SK-N-SH treated with all-trans-retinoic acid at 6 μM for 48 hours (cell line): ENCODE measurements around the gene MYO7A.

ENCODE experiments used
- ESRRG ChIP-seq: fragments of 250-450 bp; sonication (Bioruptor Pico); IDR thresholded peaks from 2 replicates; pipeline ENCODE4 v1.6.1; 2021; ENCODE audit warnings: mild to moderate bottlenecking
- GLIS3 ChIP-seq: fragments of 250-450 bp; sonication (Bioruptor Pico); IDR thresholded peaks from 2 replicates; pipeline ENCODE4 v1.5.0; 2020; ENCODE audit warnings: mild to moderate bottlenecking, moderate library complexity
- ISL1 ChIP-seq: fragments of 250-450 bp; sonication (Bioruptor Pico); IDR thresholded peaks from 2 replicates; pipeline ENCODE4 v2.1.2; 2022; ENCODE audit warnings: mild to moderate bottlenecking, moderate library complexity
- PPARA ChIP-seq: fragments of 250-450 bp; sonication (Bioruptor Pico); IDR thresholded peaks from 2 replicates; pipeline ENCODE4 v1.5.0; 2020; ENCODE audit warnings: mild to moderate bottlenecking, borderline replicate concordance
- RARB ChIP-seq: fragments of 250-450 bp; sonication (Bioruptor Pico); IDR thresholded peaks from 2 replicates; pipeline ENCODE4 v1.8.0; 2021; ENCODE audit warnings: mild to moderate bottlenecking, moderate library complexity
- ZC3H10 ChIP-seq: fragments of 250-450 bp; sonication (Bioruptor Pico); IDR thresholded peaks from 2 replicates; pipeline ENCODE4 v1.5.1; 2021; ENCODE audit warnings: mild to moderate bottlenecking, moderate library complexity
- ZNF565 ChIP-seq: fragments of 450-650 bp; formaldehyde crosslinking; conservative IDR thresholded peaks from 2 replicates; pipeline ENCODE4 v1.5.0; 2020; ENCODE audit warnings: low read depth, mild to moderate bottlenecking, moderate library complexity
- ZNF70 ChIP-seq: fragments of 450-650 bp; formaldehyde crosslinking; IDR thresholded peaks from 2 replicates; pipeline ENCODE4 v1.5.0; 2020; ENCODE audit warnings: mild to moderate bottlenecking, moderate library complexity
- ZNF8 ChIP-seq: fragments of 450-650 bp; formaldehyde crosslinking; IDR thresholded peaks from 2 replicates; pipeline ENCODE4 v1.5.0; 2020; ENCODE audit warnings: mild to moderate bottlenecking, moderate library complexity
- TF ChIP-seq, protein P1 (sequence below): fragments of 250-450 bp; sonication (Bioruptor Pico); IDR thresholded peaks from 2 replicates; pipeline ENCODE4 v1.5.1; 2020; ENCODE audit warnings: low read depth, mild to moderate bottlenecking, moderate library complexity
- TF ChIP-seq, protein P2 (sequence below): fragments of 250-450 bp; sonication (Bioruptor Pico); IDR thresholded peaks from 2 replicates; pipeline ENCODE4 v1.5.1; 2021; ENCODE audit warnings: mild to moderate bottlenecking, moderate library complexity
- TF ChIP-seq, protein P3 (sequence below): fragments of 250-450 bp; sonication (Bioruptor Pico); IDR thresholded peaks from 2 replicates; pipeline ENCODE4 v1.8.0; 2020; ENCODE audit warnings: mild to moderate bottlenecking, moderate library complexity, borderline replicate concordance

DNA sequence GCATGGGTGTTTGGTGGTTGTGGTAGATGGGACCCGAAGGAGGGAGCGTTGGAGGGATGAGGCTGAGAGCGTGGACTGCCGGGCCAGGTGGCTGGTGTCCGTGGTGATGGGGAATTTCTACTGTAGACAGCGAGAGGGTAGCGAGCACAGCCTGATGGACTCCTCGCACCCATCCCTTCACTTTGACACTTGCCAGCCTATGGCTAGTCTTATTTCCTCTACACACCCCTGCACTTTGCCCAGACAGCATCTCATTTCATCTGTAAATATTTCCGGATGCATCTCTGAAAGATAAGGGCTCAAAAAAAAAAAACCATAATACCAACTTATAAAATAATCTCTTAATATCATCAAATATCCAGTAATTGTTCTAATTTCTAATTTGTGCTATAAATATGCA is 19.6 kb upstream of the MYO7A start:
- TF ChIP-seq ZNF8 (CRISPR knock-in tag) (no peak), ESRRG (no peak), ISL1 (CRISPR knock-in tag) (no peak), RARB (CRISPR knock-in tag) (no peak), ZNF565 (CRISPR knock-in tag) (no peak), GLIS3 (no peak), ZC3H10 (no peak), ZNF70 (CRISPR knock-in tag) (no peak), PPARA (CRISPR knock-in tag) (no peak)
- TF ChIP-seq, protein P1, sequence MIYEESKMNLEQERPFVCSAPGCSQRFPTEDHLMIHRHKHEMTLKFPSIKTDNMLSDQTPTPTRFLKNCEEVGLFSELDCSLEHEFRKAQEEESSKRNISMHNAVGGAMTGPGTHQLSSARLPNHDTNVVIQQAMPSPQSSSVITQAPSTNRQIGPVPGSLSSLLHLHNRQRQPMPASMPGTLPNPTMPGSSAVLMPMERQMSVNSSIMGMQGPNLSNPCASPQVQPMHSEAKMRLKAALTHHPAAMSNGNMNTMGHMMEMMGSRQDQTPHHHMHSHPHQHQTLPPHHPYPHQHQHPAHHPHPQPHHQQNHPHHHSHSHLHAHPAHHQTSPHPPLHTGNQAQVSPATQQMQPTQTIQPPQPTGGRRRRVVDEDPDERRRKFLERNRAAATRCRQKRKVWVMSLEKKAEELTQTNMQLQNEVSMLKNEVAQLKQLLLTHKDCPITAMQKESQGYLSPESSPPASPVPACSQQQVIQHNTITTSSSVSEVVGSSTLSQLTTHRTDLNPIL (CRISPR knock-in tag): no peak
- TF ChIP-seq, protein P2, sequence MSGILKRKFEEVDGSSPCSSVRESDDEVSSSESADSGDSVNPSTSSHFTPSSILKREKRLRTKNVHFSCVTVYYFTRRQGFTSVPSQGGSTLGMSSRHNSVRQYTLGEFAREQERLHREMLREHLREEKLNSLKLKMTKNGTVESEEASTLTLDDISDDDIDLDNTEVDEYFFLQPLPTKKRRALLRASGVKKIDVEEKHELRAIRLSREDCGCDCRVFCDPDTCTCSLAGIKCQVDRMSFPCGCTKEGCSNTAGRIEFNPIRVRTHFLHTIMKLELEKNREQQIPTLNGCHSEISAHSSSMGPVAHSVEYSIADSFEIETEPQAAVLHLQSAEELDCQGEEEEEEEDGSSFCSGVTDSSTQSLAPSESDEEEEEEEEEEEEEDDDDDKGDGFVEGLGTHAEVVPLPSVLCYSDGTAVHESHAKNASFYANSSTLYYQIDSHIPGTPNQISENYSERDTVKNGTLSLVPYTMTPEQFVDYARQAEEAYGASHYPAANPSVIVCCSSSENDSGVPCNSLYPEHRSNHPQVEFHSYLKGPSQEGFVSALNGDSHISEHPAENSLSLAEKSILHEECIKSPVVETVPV (CRISPR knock-in tag): no peak
- TF ChIP-seq, protein P3, sequence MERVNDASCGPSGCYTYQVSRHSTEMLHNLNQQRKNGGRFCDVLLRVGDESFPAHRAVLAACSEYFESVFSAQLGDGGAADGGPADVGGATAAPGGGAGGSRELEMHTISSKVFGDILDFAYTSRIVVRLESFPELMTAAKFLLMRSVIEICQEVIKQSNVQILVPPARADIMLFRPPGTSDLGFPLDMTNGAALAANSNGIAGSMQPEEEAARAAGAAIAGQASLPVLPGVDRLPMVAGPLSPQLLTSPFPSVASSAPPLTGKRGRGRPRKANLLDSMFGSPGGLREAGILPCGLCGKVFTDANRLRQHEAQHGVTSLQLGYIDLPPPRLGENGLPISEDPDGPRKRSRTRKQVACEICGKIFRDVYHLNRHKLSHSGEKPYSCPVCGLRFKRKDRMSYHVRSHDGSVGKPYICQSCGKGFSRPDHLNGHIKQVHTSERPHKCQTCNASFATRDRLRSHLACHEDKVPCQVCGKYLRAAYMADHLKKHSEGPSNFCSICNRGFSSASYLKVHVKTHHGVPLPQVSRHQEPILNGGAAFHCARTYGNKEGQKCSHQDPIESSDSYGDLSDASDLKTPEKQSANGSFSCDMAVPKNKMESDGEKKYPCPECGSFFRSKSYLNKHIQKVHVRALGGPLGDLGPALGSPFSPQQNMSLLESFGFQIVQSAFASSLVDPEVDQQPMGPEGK (CRISPR knock-in tag): no peak
